ENCODE data around the gene FRMD4B. TPM values are rescaled to one million over a fixed set of nuclear protein-coding genes. Genes with fewer than 3 reads are reported as not detected.

Gene FRMD4B
- total and polyA plus RNA-seq, 9 donors = 4.2 to 42.0 (median 16.3) TPM

GRCh38 chr3:69128509-69128908 is 257.4 kb downstream of the FRMD4B start:
- intact Hi-C loops (cut with DNase I) = no loop called here
- no peaks in the 10 kb centered on the region for H3K9me3 ChIP-seq
- H3K36me3 ChIP-seq = no peaks in the 10 kb centered on the region
- no peaks in the 10 kb centered on the region for H3K27me3 ChIP-seq
- no peaks in the 10 kb centered on the region for H3K4me1 ChIP-seq (ENCODE audit: insufficient read depth)
- H3K4me3 ChIP-seq = no peak overlapping the region
- TF ChIP-seq CTCF (IDR thresholded peaks at IDR 0.05) = no peak
- no peak for TF ChIP-seq EP300 (IDR thresholded peaks at IDR 0.05)
- no peak for TF ChIP-seq POLR2A (IDR thresholded peaks at IDR 0.05)
- no peak for DNase-seq
- no peak overlapping the region for H3K27ac ChIP-seq

DNA sequence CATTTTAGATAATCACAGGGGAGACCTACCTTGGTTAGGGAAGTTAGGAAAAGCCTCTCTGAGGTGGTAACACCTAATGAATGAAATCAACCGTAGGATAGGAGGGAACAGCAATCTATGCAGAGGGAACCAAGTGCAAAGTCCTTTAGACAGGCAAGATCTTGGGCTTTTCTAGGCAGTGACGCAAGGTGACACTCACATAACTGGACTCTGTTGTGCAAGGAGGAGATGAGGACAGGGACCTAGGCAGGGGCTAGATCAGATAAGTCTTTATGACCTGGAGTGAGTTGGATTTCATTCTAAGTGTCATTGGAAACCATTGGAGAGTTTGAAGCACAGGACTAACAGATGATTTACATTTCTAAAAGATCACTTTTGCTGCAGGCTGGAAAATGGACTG is 258.9 kb downstream of the FRMD4B start:
- Histone ChIP-seq H3K36me3 (no peaks in the 10 kb centered on the region), H3K4me3 (no peak overlapping the region), H3K27ac (no peak overlapping the region), H3K4me1 (ENCODE audit: insufficient read depth) (no peaks in the 10 kb centered on the region), H3K27me3 (no peaks in the 10 kb centered on the region), H3K9me3 (no peaks in the 10 kb centered on the region)
- intact Hi-C loops (cut with DNase I) = no loop called here
- TF ChIP-seq POLR2A (IDR thresholded peaks at IDR 0.05) = no peak
- no peak for TF ChIP-seq EP300 (IDR thresholded peaks at IDR 0.05)
- TF ChIP-seq CTCF (IDR thresholded peaks at IDR 0.05) = no peak
- DNase-seq = no peak
- 90 to 95% (median 94%) methylated on average over 2 of the region's 2 CpGs for WGBS, 3 donors

DNA sequence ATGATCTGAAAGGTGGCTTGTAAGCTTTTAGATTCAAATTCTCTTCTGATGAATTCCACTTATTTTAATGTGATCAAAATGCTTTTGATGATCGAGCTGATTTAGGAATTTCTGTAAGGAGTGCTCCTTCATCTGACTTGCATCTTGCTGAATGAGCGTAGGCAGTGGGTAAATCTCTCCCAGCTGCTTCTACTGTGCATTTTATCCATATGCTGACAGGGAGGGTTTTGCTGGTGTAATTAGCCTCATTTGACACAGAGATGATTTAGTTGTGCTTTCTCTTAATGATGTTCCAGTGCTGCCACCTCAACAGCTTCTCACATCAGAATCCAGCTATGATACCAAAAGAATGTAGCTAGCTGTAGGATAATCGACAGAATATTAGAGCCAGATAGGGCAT is 259.7 kb downstream of the FRMD4B start:
- Histone ChIP-seq H3K4me3 (no peak overlapping the region), H3K4me1 (ENCODE audit: insufficient read depth) (no peaks in the 10 kb centered on the region), H3K36me3 (no peaks in the 10 kb centered on the region), H3K27me3 (no peaks in the 10 kb centered on the region), H3K9me3 (no peaks in the 10 kb centered on the region), H3K27ac (no peak overlapping the region)
- no peak for DNase-seq
- intact Hi-C loops (cut with DNase I) = no loop called here
- TF ChIP-seq CTCF (IDR thresholded peaks at IDR 0.05) (no peak), POLR2A (IDR thresholded peaks at IDR 0.05) (no peak), EP300 (IDR thresholded peaks at IDR 0.05) (no peak)
- WGBS, 3 donors = 57 to 70% (median 59%) methylated on average over 3 of the region's 3 CpGs

DNA sequence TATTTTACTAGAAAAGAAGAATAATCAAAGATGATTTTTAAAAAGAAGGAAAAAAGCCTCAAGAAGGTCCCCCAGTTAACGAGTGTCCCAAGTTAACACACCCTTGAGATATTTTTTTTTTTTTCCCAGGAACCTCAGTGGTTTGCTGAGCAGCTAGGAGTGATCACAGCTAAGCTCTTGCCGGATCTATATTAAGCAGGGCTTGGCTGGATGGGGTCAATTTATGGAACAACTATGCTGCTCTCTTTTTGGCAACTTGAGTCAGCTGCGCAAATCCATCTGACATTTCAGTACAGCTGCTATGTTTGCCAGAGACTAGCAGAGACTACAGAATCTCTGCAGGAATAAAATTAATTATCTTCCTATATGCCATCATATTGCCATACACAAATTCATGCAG is 263.5 kb downstream of the FRMD4B start, which contains the start of gene LMOD3:
LMOD3 (minus strand) TSS at position 193 of the 400 bp plus-strand sequence. CDS start 209 bp downstream, outside the sequence.
- WGBS, 3 donors = 76 to 81% (median 78%) methylated on average over 3 of the region's 3 CpGs
- intact Hi-C loops (cut with DNase I) = no loop called here
- no peak within 1 kb of the TSS for H3K27ac ChIP-seq
- H3K4me1 ChIP-seq (ENCODE audit: insufficient read depth) = no peaks in the 10 kb centered on the region
- H3K4me3 ChIP-seq = no peak within 1 kb of the TSS
- H3K36me3 ChIP-seq = no peaks in the 10 kb centered on the region
- H3K27me3 ChIP-seq = no peaks in the 10 kb centered on the region
- DNase-seq = no peak
- no peak for TF ChIP-seq POLR2A (IDR thresholded peaks at IDR 0.05)
- no peak for TF ChIP-seq EP300 (IDR thresholded peaks at IDR 0.05)
- TF ChIP-seq CTCF (IDR thresholded peaks at IDR 0.05) = no peak
- no peaks in the 10 kb centered on the region for H3K9me3 ChIP-seq

DNA sequence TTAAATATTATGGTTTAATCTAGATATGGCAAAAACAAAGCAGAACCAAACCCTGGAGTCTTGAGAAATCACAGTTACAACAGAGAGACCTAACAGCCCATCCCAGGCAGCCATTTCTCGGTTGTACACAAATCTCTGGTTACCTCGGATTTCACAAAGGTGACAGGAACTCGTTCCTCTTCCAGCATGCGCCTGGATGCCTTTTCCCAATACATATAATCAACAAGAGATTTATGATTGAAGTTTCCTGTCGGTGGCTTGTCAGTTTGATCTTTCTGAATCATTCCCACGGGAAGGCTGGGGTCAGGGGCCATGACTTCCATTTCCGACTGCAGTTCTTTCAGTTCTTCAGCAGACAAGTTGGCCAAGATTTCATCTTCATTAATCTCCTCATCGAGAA is 263.9 kb downstream of the FRMD4B start:
- intact Hi-C loops (cut with DNase I) = no loop called here
- Histone ChIP-seq H3K4me3 (no peak overlapping the region), H3K27me3 (no peaks in the 10 kb centered on the region), H3K27ac (no peak overlapping the region), H3K9me3 (no peaks in the 10 kb centered on the region), H3K4me1 (ENCODE audit: insufficient read depth) (no peaks in the 10 kb centered on the region), H3K36me3 (no peaks in the 10 kb centered on the region)
- WGBS, 3 donors = 62 to 68% (median 65%) methylated on average over 8 of the region's 8 CpGs
- no peak for TF ChIP-seq EP300 (IDR thresholded peaks at IDR 0.05)
- TF ChIP-seq CTCF (IDR thresholded peaks at IDR 0.05) = no peak
- no peak for TF ChIP-seq POLR2A (IDR thresholded peaks at IDR 0.05)
- DNase-seq = no peak

Data from ovary (tissue), 9 donors.